ENCODE data around the gene EDN3.

- TF ChIP-seq CTCF (conservative IDR thresholded peaks at IDR 0.05): no peak
- TF ChIP-seq EZH2 (IDR thresholded peaks at IDR 0.05; ENCODE audit: low read depth): no peak
These were observed 16.7 kb downstream of the EDN3 start for GRCh38 chr20:59316911-59317731.

Measured in PC-9 (cell line).